Neural progenitor cell (in vitro differentiated cells): Measurements from ENCODE around the gene GALR1. TPM values are rescaled to one million over a fixed set of nuclear protein-coding genes. Genes with fewer than 3 reads are reported as not detected.

Experiments
- DNase-seq: peaks from one replicate; pipeline ENCODE4 v3.0.0-alpha.2; 2016; ENCODE audit warnings: low spot score
- H2AFZ ChIP-seq: fragments of 200-600 bp; sonication (generic); replicated peaks from 2 replicates; pipeline ENCODE4 v1.6.1; 2016; ENCODE audit warnings: antibody characterized with exemption
- H3F3A ChIP-seq: fragments of 200-600 bp; sonication (generic); 2 replicates; pipeline ENCODE4 v1.6.1; 2016; ENCODE audit warnings: antibody characterized with exemption, low read depth
- H3K27ac ChIP-seq: fragments of 200-600 bp; sonication (generic); 2 replicates; pipeline ENCODE4 v1.5.1; 2016; ENCODE audit warnings: mild to moderate bottlenecking
- H3K27me3 ChIP-seq: fragments of 200-600 bp; sonication (generic); 2 replicates; pipeline ENCODE4 v1.6.1; 2016; ENCODE audit warnings: mild to moderate bottlenecking, moderate library complexity
- H3K36me3 ChIP-seq: fragments of 200-600 bp; sonication (generic); 2 replicates; pipeline ENCODE4 v1.5.1; 2016
- H3K4me1 ChIP-seq: fragments of 200-600 bp; sonication (generic); 2 replicates; pipeline ENCODE4 v1.6.1; 2016; ENCODE audit warnings: mixed run types
- H3K4me2 ChIP-seq: fragments of 200-600 bp; sonication (generic); 2 replicates; pipeline ENCODE4 v1.6.1; 2016
- H3K4me3 ChIP-seq: fragments of 200-600 bp; sonication (generic); 2 replicates; pipeline ENCODE4 v1.5.1; 2016
- H3K79me2 ChIP-seq: fragments of 200-600 bp; sonication (generic); 2 replicates; pipeline ENCODE4 v1.6.1; 2016; ENCODE audit warnings: low read depth
- H3K9ac ChIP-seq: fragments of 200-600 bp; sonication (generic); 2 replicates; pipeline ENCODE4 v1.6.1; 2016
- H3K9me3 ChIP-seq: fragments of 200-600 bp; sonication (generic); 2 replicates; pipeline ENCODE4 v1.5.1; 2016; ENCODE audit warnings: low read depth
- H4K20me1 ChIP-seq: fragments of 200-600 bp; sonication (generic); 2 replicates; pipeline ENCODE4 v1.6.1; 2016; ENCODE audit warnings: low read depth
- H3K27ac Mint-ChIP-seq: 3 replicates; pipeline ENCODE4 v1.8.0; 2021; ENCODE audit warnings: mixed read lengths
- H3K27me3 Mint-ChIP-seq: 2 replicates; pipeline ENCODE4 v1.8.0; 2022; ENCODE audit warnings: low read depth, mild to moderate bottlenecking, inconsistent platforms, moderate library complexity, mixed read lengths; ENCODE audit not compliant: insufficient read depth
- H3K36me3 Mint-ChIP-seq: 3 replicates; pipeline ENCODE4 v1.8.0; 2021; ENCODE audit warnings: mixed read lengths
- H3K4me1 Mint-ChIP-seq: 3 replicates; pipeline ENCODE4 v1.8.0; 2021; ENCODE audit warnings: mixed read lengths
- H3K4me3 Mint-ChIP-seq: 3 replicates; pipeline ENCODE4 v1.8.0; 2021; ENCODE audit warnings: mild to moderate bottlenecking, moderate library complexity, mixed read lengths
- H3K9me3 Mint-ChIP-seq: 3 replicates; pipeline ENCODE4 v1.8.0; 2020; ENCODE audit warnings: mixed read lengths
- EZH2 ChIP-seq: fragments of 200-600 bp; sonication (generic); IDR thresholded peaks from 2 replicates; pipeline ENCODE4 v1.6.1; 2017; ENCODE audit warnings: antibody characterized with exemption, mild to moderate bottlenecking, moderate library complexity
- EZH2phosphoT487 ChIP-seq: fragments of 200-600 bp; sonication (generic); IDR thresholded peaks from 2 replicates; pipeline ENCODE4 v1.6.1; 2017; ENCODE audit warnings: antibody characterized with exemption
- total RNA-seq: library from RNA; depleted of rRNA; stranded (reverse); fragments of >200 nt; gene quantifications from 2 replicates; pipeline ENCODE4 v1.2.3, GENCODE V29; 2015; ENCODE audit warnings: low replicate concordance
- TF ChIP-seq, protein P1 (sequence below): fragments of 200-600 bp; sonication (generic); IDR thresholded peaks from 2 replicates; pipeline ENCODE4 v1.5.1; 2017; ENCODE audit warnings: antibody characterized with exemption, mild to moderate bottlenecking

GALR1 gene
- total RNA-seq, 1 donor from 2014 or later: not detected

DNA sequence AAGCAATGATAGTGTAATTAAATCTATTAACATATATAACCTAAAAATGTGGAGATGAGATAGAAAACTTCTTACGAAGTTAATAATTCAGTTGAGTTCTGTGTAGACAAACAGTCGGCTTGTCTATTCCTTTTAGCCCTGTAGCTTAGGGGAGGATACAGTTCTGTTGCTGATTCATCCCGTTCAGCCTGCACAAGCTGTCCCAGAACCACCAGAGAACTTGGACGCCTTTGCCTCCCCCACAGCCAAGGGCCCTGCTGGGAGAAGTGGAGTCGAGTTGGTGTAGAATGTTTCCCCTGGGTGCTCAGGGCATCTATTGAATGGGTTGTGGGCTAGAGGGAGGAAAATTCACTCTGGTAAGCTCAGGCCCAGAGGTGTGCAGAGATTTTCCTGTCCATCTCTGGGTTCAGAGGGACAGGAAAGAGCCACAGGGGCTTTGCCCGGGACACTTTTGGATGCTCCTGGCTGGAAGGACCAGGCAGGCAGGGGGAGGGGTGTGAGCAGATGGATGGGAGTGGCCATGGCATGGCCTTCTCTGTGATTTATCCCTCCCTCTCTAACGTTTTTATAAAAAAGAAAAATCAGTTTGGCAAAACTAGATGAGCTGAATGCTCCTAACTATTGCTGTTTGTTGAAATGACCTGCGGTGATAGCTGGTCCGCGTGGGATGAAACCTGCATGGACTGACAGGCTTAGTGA, 42.8 kb upstream of the GALR1 start:
- Histone ChIP-seq H3K4me3 (no peak overlapping the region), H3K27ac (no peak overlapping the region), H2AFZ (no peak overlapping the region), H3K36me3 (no peaks in the 10 kb centered on the region), H3K79me2 (no peaks in the 10 kb centered on the region), H3K9me3 (no peaks in the 10 kb centered on the region), H3K4me1 (no peaks in the 10 kb centered on the region), H3K27me3 (no peaks in the 10 kb centered on the region), H3K4me2 (no peak overlapping the region), H3K9ac (no peak overlapping the region), H3F3A (no peaks in the 10 kb centered on the region), H4K20me1 (no peaks in the 10 kb centered on the region)
- TF ChIP-seq EZH2phosphoT487 (no peak), EZH2 (no peak)
- TF ChIP-seq, protein P1, sequence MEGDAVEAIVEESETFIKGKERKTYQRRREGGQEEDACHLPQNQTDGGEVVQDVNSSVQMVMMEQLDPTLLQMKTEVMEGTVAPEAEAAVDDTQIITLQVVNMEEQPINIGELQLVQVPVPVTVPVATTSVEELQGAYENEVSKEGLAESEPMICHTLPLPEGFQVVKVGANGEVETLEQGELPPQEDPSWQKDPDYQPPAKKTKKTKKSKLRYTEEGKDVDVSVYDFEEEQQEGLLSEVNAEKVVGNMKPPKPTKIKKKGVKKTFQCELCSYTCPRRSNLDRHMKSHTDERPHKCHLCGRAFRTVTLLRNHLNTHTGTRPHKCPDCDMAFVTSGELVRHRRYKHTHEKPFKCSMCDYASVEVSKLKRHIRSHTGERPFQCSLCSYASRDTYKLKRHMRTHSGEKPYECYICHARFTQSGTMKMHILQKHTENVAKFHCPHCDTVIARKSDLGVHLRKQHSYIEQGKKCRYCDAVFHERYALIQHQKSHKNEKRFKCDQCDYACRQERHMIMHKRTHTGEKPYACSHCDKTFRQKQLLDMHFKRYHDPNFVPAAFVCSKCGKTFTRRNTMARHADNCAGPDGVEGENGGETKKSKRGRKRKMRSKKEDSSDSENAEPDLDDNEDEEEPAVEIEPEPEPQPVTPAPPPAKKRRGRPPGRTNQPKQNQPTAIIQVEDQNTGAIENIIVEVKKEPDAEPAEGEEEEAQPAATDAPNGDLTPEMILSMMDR: no peak
- no peak for DNase-seq
- Mint-ChIP-seq H3K27ac (no peak overlapping the region), H3K36me3 (no peaks in the 10 kb centered on the region), H3K27me3 (peaks cover 5% of the 10 kb centered on the region), H3K4me1 (peaks cover 7% of the 10 kb centered on the region), H3K4me3 (no peak overlapping the region), H3K9me3 (no peaks in the 10 kb centered on the region)

DNA sequence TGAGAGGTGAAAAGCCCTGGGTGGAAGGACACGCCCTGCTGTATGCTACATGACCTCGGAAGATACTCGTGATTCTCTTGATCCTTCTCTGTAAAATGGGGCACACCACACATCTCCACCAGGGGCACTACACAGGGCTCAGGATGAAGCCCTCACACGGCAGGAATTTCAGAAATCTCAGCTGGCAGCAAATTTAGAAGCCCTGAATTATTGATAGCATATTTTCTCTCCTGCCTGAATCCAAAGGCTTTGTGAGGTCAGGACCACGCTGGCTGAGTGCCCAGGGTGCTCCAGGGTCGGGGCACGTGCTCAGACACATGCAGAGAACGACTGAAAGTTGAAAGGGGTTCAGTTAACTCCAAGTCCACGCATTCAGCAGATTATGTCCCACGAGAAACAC, 42.1 kb upstream of the GALR1 start:
- Histone ChIP-seq H3K27me3 (no peaks in the 10 kb centered on the region), H3K4me3 (no peak overlapping the region), H2AFZ (no peak overlapping the region), H4K20me1 (no peaks in the 10 kb centered on the region), H3K4me1 (no peaks in the 10 kb centered on the region), H3K79me2 (no peaks in the 10 kb centered on the region), H3K9ac (no peak overlapping the region), H3K36me3 (no peaks in the 10 kb centered on the region), H3K4me2 (no peak overlapping the region), H3F3A (no peaks in the 10 kb centered on the region), H3K27ac (no peak overlapping the region), H3K9me3 (no peaks in the 10 kb centered on the region)
- TF ChIP-seq, protein P1: peak; percentile 55
- no peak for TF ChIP-seq EZH2
- Mint-ChIP-seq H3K36me3 (no peaks in the 10 kb centered on the region), H3K27ac (no peak overlapping the region), H3K27me3 (peaks cover 3% of the 10 kb centered on the region), H3K9me3 (no peaks in the 10 kb centered on the region), H3K4me3 (no peak overlapping the region), H3K4me1 (peaks cover 7% of the 10 kb centered on the region)
- peak; percentile 25 for DNase-seq

DNA sequence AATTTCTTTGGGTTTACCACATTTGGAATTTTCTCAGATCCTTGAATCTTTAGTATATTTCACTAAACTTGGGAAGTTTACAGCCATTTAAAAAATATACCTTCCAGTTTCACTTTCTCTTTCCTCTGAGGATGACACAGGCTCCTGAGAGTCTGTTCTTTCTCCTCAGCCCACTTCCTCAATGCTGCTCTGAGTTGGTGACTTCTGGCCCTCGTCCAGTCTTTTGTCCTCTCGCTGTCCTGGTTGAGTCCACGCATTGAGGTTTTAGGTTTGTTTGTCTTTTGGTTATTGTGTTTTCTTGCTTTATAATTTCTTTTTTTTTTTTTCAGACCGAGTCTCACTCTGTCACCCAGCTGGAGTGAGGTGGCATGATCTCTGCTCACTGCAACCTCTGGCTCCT, 40.7 kb upstream of the GALR1 start:
- no peaks in the 10 kb centered on the region for H3K36me3 ChIP-seq
- TF ChIP-seq EZH2: no peak
- H3K27ac Mint-ChIP-seq: no peak overlapping the region
- H4K20me1 ChIP-seq: no peaks in the 10 kb centered on the region
- no peak for DNase-seq
- H3F3A ChIP-seq: no peaks in the 10 kb centered on the region
- no peaks in the 10 kb centered on the region for H3K4me1 ChIP-seq
- no peaks in the 10 kb centered on the region for H3K36me3 Mint-ChIP-seq
- H3K4me3 ChIP-seq: no peak overlapping the region
- no peaks in the 10 kb centered on the region for H3K27me3 ChIP-seq
- no peak overlapping the region for H3K4me2 ChIP-seq
- no peaks in the 10 kb centered on the region for H3K27me3 Mint-ChIP-seq
- no peak overlapping the region for H3K9ac ChIP-seq
- no peak overlapping the region for H3K4me3 Mint-ChIP-seq
- H3K27ac ChIP-seq: no peak overlapping the region
- H3K9me3 Mint-ChIP-seq: no peaks in the 10 kb centered on the region
- H3K4me1 Mint-ChIP-seq: peaks cover 5% of the 10 kb centered on the region
- no peaks in the 10 kb centered on the region for H3K9me3 ChIP-seq
- no peaks in the 10 kb centered on the region for H3K79me2 ChIP-seq
- H2AFZ ChIP-seq: no peak overlapping the region

DNA sequence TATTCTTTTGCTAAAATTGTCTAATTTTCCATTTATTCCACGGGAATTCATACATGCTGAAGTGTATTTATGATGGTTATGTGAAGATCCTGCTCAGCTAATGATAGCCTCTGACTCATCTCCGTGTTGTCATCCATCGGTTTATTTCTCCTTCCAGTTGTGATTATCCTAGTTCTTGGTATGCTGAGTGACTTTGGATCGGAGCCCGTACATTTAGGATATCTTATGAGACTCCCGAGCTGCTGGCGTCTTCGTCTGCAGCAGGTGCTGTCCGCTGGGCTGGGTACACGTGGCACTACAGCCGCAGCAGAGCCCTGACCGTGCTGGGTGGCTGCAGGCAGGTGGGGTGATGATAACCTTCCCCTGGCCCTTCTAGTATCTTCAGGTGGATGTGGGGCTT, 40.1 kb upstream of the GALR1 start:
- H3K4me2 ChIP-seq: no peak overlapping the region
- H3K79me2 ChIP-seq: no peaks in the 10 kb centered on the region
- Mint-ChIP-seq H3K27me3 (no peaks in the 10 kb centered on the region), H3K9me3 (no peaks in the 10 kb centered on the region), H3K4me3 (no peak overlapping the region), H3K36me3 (no peaks in the 10 kb centered on the region), H3K4me1 (peaks cover 5% of the 10 kb centered on the region), H3K27ac (no peak overlapping the region)
- no peaks in the 10 kb centered on the region for H3K4me1 ChIP-seq
- TF ChIP-seq, protein P1: no peak
- TF ChIP-seq EZH2phosphoT487 (no peak), EZH2 (no peak)
- H3K36me3 ChIP-seq: no peaks in the 10 kb centered on the region
- no peaks in the 10 kb centered on the region for H4K20me1 ChIP-seq
- no peak overlapping the region for H2AFZ ChIP-seq
- H3K27me3 ChIP-seq: no peaks in the 10 kb centered on the region
- no peak overlapping the region for H3K27ac ChIP-seq
- H3K9me3 ChIP-seq: no peaks in the 10 kb centered on the region
- H3K9ac ChIP-seq: no peak overlapping the region
- H3F3A ChIP-seq: no peaks in the 10 kb centered on the region
- no peak overlapping the region for H3K4me3 ChIP-seq
- DNase-seq: no peak
